ENCODE data around the gene FARP1. TPM values are rescaled to one million over a fixed set of nuclear protein-coding genes. Genes with fewer than 3 reads are reported as not detected.

The FARP1 gene
- total RNA-seq, 6 experiments from 2014 or later = 44.9 to 104 (median 80.0) TPM

GRCh38 chr13:98413796-98414195, 270.9 kb downstream of the FARP1 start:
- Histone ChIP-seq H3K36me3 (peaks cover 0 to 52% (median 7%) of the 10 kb centered on the region in 4 donors), H3K27me3 (no peaks in the 10 kb centered on the region), H3K27ac (no peak overlapping the region), H3K4me3 (no peak overlapping the region), H3K9me3 (no peaks in the 10 kb centered on the region), H3K4me1 (no peaks in the 10 kb centered on the region)
- ATAC-seq = no peak
- 90% methylated on average over 7 of the region's 7 CpGs for WGBS (ENCODE audit: insufficient coverage, low coverage, low lambda C conversion rate, missing lambda C conversion rate)
- intact Hi-C loops (cut with DNase I) = no loop called here
- no peak for DNase-seq
- TF ChIP-seq POLR2A (IDR thresholded peaks at IDR 0.05) = no peak
- TF ChIP-seq CTCF (IDR thresholded peaks at IDR 0.05) = no peak

- WGBS (ENCODE audit: insufficient coverage, low coverage, low lambda C conversion rate, missing lambda C conversion rate) = 96% methylated on average over 8 of the region's 18 CpGs
- DNase-seq = no peak
- H3K27ac ChIP-seq = no peak overlapping the region
Observed at GRCh38 chr13:98415326-98416070, 272.6 kb downstream of the FARP1 start.

GRCh38 chr13:98416408-98416807, 273.5 kb downstream of the FARP1 start:
- no peak for TF ChIP-seq POLR2A (IDR thresholded peaks at IDR 0.05)
- no peak for TF ChIP-seq CTCF (IDR thresholded peaks at IDR 0.05)
- no peak overlapping the region for H3K27ac ChIP-seq
- ATAC-seq (no peak), DNase-seq (no peak)
- H3K9me3 ChIP-seq = no peaks in the 10 kb centered on the region
- no peaks in the 10 kb centered on the region for H3K4me1 ChIP-seq
- intact Hi-C loops (cut with DNase I) = no loop called here
- WGBS (ENCODE audit: insufficient coverage, low coverage, low lambda C conversion rate, missing lambda C conversion rate) = 68% methylated on average over 2 of the region's 4 CpGs
- H3K36me3 ChIP-seq = peaks cover 0 to 53% (median 6%) of the 10 kb centered on the region in 4 donors
- no peaks in the 10 kb centered on the region for H3K27me3 ChIP-seq
- H3K4me3 ChIP-seq = no peak overlapping the region

More at GRCh38 chr13:98415326-98416070, 272.6 kb downstream of the FARP1 start:
- Histone ChIP-seq H3K4me1 (no peaks in the 10 kb centered on the region), H3K4me3 (no peak overlapping the region), H3K9me3 (no peaks in the 10 kb centered on the region), H3K36me3 (peaks cover 0 to 55% (median 7%) of the 10 kb centered on the region in 4 donors), H3K27me3 (no peaks in the 10 kb centered on the region)
- no peak for ATAC-seq
- intact Hi-C loops (cut with DNase I) = no loop called here
- TF ChIP-seq CTCF (IDR thresholded peaks at IDR 0.05) = no peak
- TF ChIP-seq POLR2A (IDR thresholded peaks at IDR 0.05) = no peak

- Histone ChIP-seq H3K36me3 (peaks cover 0 to 35% (median 5%) of the 10 kb centered on the region in 4 donors), H3K27me3 (no peaks in the 10 kb centered on the region), H3K9me3 (no peaks in the 10 kb centered on the region), H3K4me1 (no peaks in the 10 kb centered on the region), H3K27ac (no peak overlapping the region), H3K4me3 (no peak overlapping the region)
- WGBS (ENCODE audit: insufficient coverage, low coverage, low lambda C conversion rate, missing lambda C conversion rate) = 89% methylated on average over 7 of the region's 14 CpGs
- DNase-seq = no peak
- no peak for ATAC-seq
- no peak for TF ChIP-seq POLR2A (IDR thresholded peaks at IDR 0.05)
- TF ChIP-seq CTCF (IDR thresholded peaks at IDR 0.05) = no peak
- intact Hi-C loops (cut with DNase I) = no loop called here
Observed at GRCh38 chr13:98419786-98420553, 277.1 kb downstream of the FARP1 start.
